K562 (cell line): ENCODE measurements around the gene PRPF38A.

Experiments used
- NR2C2 ChIP-seq, 2 experiments: fragments of 200-800 bp in 1 of 2; sonication (Bioruptor generic) in 1 of 2; sonication (generic) in 1 of 2; formaldehyde crosslinking in 1 of 2; IDR thresholded peaks; 2 replicates each; pipeline versions ENCODE4 v1.6.1 to v1.8.0; 2016 to 2022; ENCODE audit warnings: mild to moderate bottlenecking in 1 of 2, missing compliant biosample characterization in 1 of 2, missing genetic modification characterization in 1 of 2, missing genetic modification reagents in 1 of 2
- SRSF1 ChIP-seq: fragments of 200-400 bp; formaldehyde crosslinking; IDR thresholded peaks from 2 replicates; pipeline ENCODE4 v1.6.1; 2017; ENCODE audit warnings: mild to moderate bottlenecking, low read depth, low read length, moderate library complexity

DNA sequence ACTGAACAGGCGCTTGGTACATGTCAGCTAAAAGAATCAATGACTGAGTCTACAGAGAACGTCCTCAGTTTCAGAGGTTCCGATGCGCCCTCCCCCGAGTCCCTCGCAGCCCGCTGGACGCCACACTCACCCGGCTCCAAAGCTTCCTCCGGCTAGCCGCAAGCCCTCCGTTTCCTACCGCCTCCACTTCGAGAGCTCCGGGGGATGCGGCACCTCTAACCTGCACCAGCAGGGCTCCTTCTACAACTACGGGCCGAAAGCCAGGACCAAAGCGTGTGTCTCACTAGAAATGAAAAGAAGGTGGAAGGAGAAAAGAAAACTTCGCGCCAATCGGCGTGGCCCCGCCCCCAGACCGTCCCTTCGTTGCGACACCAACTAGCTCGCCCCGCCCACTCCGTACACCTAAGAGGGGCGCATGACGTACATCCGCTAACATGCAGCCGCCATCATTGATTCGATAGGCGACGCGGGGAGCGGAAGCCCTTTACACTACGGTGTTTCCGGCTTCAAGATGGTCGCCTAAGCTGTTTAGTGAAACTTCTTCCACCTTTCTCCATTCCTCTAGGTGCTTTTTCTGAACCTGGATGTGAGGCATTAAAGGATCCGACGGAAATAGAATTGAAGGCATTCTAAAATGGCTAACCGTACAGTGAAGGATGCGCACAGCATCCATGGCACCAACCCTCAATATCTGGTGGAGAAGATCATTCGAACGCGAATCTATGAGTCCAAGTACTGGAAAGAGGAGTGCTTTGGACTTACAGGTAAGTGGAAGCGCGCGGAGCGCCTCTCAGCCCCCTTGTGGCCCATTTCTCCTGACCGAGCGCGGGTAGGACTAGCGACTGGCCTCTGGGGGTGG lies at the start of gene PRPF38A, which contains the start of gene ORC1:
- TF ChIP-seq NR2C2 (CRISPR knock-in tag; IDR thresholded peaks at IDR 0.05) (peak; percentile 29; the same call in 1 of the 2 replicates), NR2C2 (tag; IDR thresholded peaks at IDR 0.05) (no peak; the same call in 1 of the 2 replicates), SRSF1 (no peak)
